Stimulated activated CD8-positive, alpha-beta memory T cell treated with anti-CD3 and anti-CD28 coated beads, Interleukin-4, amount 100 ng/mL, for 24 hours (primary cell): ENCODE measurements around the gene TXNRD2.
A peak's percentile ranks its signal among the peaks of the same experiment; 100 is the strongest.

Experiments
- DNase-seq: peaks from one replicate; pipeline ENCODE4 v3.0.0-alpha.2; 2020; ENCODE audit warnings: low read depth

Gene TXNRD2

DNA sequence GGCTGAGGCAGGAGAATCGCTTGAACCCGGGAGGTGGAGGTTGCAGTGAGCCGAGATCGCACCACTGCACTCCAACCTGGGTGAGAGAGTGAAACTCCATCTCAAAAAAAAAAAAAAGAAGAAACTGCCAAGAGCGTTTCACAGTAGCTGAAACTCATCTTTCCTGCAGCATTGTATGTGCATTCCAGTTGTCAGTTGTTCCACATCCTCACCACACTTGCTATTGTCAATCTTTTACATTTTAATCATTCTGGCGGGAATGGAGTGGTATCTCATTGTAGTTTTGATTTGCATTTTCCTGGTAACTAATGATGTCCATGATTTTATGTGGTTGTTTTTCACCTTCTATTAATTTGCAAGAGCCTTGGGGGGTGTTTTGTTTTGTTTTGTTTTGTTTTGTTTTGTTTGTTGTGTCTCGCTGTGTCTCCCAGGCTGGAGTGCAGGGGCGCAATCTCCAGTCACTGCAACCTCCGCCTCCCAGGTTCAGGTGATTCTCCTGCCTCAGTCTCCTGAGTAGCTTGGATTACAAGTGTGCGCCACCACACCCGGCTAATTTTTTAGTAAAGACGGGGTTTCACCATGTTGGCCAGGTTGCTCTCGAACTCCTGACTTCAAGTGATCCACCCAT, 78.9 kb downstream of the TXNRD2 start:
- DNase-seq = no peak

DNA sequence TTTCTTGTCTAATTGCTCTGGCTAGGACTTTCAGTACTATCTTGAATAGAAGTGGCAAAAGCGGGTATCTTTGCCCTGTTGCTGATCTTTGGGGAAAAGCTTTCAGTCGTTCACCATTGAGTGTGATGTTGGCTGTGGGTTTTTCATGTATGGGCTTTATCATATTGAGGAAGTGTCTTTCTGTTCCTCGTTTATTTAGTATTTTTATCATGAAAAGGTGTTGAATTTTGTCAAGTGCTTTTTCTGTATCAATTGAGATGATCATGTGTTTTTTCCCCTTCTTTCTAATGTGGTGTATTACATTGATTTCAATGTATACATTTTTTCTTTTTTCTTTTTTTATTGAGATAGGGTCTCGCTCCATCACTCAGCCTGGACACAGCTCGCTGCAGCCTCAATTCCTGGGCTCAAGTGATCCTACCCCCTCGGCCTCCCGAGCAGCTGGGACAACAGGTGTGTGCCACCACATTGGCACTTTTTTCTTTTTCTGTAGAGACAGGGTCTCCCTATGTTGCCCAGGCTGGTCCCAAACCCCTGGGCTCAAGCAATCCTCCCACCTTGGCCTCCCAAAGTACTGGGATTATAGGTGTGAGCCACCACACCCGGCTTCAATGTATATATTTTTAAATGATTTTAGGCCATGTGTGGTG, 81.6 kb downstream of the TXNRD2 start:
- no peak for DNase-seq

DNA sequence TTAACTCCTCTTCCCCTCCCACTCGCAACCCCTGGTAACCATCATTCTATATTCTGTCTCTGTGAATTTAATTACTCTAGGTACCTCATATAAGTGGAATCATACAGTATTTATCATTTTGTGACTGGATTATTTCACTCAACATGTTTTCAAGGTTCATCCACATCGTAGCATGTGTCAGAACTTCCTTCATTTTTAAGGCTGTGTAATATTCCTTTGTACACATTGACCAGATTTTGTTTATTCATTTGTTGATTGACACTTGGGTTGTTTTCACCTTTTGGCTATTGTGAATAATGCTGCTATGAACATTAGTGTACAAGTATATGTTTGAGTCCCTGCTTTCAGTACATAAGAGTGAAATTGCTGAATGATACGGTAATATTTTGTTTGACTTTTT, 84.2 kb downstream of the TXNRD2 start:
- no peak for DNase-seq

DNA sequence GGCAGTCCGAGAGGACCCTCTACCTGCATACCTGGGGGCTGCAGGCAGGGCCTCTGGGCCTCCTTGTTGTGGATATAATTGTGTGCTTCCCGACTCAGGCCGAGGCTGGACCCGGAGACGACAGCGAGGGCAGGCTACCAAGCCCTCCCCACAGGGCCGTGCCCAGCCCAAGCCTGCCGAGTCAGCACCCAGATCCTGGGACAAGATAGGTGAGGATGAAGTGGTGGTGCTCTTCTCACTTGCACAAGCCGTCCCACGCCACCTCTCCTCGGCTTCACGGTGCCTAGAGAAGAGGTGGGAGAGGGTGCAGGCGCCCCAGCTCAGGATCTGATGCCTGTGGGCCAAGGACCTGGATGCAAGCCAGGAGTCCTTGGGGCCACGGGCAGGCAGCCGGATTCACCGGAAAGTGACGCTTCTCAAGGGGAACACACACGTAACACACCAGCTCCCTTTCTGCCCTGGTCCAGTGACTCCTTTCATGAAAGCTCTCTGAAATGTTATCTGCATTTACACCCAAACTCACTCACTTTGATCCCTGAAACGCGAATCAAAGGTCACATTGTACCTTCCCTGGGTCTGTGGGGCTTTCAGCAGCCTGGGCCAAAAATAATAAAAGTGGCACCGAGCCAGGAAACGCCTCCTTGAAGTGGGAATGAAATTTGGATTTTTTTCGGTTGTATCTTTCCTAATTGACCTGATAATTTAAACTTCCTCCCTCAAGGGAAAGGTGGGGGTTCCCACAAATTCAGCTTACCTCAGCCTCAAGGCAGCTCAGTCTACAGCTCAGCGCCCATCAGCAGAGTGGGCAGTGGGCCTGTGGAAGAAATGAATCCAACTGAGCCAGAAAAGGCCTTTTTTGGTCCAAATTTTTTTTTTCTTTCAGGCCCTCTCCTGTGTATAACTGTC, 85.9 kb downstream of the TXNRD2 start:
- DNase-seq = peak; percentile 45

DNA sequence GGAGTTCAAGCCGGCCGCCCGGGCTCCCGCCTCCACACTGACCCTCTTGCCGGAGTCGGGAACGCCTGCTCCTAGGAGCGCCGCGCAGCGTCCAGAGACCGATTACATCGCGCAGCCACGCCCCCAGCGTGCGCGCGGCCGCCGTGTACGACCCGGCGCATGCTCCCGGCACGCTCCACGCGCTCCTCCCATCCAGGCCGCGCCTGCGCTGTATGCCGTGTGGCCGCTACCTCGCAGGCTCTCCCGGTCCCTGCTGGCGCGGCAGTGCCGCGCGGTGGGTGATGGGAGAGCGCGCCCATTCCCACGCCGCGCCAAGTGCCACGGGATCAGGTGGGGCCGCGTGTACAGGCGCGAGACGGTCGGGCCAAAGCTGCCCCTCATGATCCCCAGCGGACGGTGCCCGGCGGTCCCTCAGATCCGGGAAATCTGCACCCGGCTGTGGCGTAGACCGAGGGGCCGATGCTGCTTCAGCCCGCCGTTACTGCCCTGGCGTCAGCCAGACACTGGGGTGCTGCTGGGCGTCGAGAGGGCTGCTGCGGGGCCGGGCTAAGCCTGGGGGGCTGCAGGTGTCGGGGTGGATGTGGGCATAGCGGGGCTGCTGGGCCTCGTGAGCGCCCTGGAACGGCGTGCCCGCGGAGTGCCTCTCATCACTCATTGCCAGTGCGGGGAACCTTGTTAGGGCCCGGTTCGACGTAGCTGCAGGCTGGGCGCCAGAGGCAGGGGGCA, 86.7 kb downstream of the TXNRD2 start, which contains the start of the genes GNB1L and RTL10:
Gene GNB1L (minus strand): TSS at position 97 of the 726 bp plus-strand sequence. CDS start 33,519 bp downstream, outside the sequence.
Gene RTL10 (minus strand): TSS at position 97 of the 726 bp plus-strand sequence. CDS start 2,613 bp downstream, outside the sequence.
- peak; percentile 95 for DNase-seq

DNA sequence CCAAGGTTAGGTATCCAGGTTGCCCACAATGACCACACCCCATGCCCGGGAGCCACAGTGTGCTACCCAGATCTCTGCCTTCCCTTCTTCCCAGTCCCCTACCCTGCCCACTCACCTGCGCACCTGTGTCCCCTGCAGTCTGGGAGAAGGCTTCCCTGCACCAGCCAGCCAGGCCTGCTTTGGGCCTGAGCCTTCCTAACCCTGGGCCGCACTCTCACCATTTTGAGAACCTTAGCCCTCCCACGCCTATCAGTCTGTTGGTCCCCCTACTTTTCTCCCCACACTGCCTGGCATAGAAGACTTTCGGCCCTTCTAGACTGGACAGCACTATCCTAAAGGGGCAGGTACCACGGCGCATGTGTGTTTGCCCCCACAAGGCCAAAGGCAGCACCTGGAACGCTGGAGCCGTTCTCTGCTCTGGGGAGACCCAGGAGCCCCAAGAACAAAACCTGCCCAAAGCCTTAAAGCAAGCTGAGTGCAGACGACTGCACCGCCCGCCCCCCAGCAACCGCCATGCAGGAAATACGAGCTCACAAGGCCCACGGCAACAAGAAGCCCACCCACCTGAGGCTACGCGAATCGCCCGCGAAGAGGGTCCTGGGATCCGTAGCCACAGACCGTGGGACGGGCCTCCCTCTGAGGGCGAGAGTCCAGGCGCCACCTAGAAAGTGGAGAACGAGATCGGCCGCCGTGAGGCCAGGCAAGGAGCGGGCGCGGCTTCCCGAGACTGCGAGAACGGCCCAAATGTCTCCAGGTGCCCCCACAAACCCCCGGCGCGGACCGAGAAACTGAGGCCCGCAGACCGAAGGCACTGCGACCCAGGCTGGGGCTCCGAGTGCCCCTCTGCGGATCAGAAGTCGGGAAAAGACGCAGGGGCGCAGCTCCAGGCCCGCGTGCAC, 87.5 kb downstream of the TXNRD2 start:
- DNase-seq = no peak

DNA sequence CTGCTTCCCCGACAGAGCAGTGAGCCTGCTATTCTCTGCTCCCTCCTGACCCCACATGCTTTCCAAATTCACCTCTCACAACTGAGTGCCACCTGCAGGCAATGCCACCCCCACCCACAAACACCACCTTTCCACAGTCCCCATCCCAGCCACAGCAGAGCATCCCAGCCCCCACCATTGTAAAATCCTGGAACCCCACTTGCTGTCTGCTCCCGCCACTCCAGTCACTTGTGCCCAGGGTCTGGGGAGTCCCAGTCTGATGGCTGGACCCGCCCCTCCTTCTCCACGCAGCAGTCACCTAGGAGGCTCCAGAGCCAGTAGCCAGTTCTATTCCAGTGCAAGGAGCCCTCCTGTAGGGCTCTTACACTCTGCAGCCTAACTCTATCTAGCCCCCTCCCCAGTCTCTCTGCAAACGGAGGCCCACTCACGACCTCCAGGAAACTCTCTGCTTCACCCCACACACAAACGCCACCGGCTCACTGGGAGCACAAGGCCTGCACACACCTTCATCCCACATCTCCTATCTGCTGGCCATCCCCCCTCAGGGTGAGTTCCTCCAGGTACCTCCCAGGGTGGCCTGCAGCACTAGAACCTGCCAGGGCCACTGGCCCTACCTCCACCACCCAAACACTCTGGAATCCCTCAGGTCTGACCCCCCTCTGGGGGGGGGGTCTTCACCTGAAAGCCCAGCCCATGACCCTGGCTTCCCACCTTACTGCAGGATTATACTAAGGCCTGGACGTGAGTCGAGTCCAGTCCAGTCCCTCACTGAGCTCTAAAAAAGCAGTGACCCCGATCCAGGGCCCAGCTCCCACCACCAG, 88.3 kb downstream of the TXNRD2 start:
- DNase-seq = no peak

DNA sequence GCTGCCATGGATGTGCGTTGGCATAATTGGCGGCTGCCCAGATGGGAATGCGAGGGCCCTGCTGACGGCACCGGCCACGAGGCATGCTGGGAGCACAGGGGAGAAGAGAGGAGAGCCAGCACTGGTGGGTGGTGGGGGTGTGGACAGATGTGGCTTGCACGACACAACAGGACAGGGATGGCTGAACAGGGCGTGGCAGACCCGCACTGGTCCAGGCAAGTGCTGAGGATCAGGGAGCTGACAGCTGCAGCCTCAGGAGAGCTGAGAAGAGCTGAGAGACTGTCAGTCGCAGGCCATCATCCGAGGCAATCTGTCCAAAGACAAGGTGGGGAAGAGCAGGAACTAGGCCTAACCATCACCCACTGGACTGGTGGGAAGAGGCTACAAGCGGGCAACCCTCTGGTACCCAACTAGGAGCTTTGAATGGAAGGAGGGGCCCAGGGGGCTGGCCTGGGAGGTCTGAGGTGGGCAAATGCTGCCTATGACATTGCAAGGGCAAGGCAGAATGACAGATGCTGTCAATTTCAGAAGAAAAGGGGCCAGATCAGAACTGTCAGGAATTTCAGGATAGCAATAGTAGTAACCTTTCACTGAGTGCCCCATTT, 89.3 kb downstream of the TXNRD2 start:
- no peak for DNase-seq

DNA sequence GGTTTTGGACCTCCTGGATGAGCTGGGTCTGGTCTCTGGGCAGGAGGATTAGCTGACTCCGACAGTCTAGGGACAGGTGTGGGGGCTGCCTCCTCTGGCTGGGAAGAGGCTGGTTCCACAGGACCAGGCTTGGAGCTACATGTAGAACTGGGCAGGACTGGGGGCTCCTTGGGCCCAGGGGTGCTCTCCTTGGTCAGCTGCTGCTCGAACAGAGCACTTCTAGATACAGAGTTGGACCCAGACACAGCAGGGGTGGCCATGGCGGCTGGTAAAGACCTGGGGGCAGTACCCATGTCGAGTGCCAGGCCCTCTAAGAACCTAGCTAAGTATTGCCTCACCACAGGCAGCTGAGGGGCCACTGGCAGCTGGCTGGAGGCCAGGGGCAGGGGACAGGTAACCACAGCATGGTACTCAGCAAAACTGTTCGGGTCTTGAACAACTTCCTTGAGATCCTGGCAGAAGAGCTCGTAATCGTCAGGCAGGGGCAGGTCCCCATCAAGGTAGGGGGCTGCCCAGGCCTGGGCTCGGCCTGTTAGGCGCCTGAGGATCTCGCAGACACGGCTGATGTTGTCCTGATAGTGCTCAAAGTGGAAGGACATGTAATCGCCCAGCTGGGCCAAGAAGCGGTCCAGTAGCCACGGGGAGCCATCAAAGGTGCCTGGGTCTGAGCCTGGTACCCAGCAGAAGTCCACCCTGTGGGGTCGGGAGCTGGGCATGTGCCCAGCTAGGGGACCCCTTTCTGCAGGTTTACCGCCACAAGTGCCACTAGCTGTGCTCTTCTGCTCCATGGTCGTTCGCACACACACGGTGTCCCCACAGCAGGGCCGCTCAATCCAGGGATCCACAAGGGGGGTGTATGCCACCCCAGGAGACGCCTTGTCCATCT, 90.1 kb downstream of the TXNRD2 start:
- DNase-seq = no peak

DNA sequence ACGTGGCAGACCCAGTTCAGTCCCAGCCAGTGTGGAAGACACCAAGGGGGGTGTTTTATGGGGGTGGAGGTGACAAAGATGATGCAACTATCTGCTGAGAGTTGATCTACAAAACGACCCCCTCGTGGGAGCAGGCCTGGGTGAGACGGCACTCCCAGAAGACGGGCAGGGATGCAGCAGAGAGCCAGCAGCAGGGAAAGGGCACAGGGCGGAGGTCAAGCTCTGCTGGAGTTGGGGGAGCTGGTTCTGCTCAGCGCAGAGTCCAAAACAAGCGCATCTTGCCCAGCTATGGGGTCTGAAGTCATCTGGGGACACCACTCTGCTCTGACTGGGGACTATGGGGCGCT, 90.9 kb downstream of the TXNRD2 start:
- no peak for DNase-seq

DNA sequence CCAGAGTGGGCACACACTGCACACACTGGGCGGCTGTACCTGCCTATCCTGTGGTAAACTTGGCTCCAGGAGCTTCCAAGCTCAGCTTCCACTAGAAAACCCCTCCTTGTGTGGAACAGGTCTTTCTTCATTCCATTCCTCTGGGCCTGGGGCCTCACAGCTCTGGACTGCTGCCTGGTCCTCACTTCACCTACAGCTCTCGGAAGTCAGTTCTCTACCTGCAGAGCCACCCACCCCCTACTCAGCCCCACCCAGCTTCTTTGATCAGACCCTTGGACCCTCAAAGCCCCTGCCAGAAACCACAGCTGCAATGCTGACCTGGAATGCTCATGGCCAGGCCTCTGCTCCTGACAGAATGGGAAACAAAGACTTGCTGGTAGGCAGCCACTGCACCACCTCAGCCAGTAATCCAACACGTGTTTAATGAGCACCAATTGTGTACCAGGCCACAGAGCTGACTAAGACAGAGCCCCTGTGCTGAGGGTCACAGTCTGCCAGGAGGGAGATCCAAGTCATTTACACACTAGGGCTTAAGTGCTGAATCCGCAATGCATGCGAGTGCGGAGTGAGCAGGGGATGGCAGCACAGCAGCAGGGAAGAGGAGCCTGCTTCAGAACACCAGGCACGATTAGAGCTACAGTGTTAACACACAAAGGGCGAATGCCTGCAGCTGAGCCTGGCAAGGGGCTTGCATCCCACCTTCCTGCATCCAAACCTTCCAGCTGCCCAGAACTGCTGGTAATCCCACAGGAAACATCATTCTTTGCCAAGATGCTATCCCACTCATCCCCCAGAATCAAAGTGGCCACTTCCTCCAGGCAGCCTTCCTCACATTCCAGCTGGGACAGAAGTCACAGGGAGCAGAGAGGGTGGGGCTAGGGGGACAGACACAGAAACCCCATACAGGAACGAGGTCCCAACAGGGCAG, 91.5 kb downstream of the TXNRD2 start:
- no peak for DNase-seq

DNA sequence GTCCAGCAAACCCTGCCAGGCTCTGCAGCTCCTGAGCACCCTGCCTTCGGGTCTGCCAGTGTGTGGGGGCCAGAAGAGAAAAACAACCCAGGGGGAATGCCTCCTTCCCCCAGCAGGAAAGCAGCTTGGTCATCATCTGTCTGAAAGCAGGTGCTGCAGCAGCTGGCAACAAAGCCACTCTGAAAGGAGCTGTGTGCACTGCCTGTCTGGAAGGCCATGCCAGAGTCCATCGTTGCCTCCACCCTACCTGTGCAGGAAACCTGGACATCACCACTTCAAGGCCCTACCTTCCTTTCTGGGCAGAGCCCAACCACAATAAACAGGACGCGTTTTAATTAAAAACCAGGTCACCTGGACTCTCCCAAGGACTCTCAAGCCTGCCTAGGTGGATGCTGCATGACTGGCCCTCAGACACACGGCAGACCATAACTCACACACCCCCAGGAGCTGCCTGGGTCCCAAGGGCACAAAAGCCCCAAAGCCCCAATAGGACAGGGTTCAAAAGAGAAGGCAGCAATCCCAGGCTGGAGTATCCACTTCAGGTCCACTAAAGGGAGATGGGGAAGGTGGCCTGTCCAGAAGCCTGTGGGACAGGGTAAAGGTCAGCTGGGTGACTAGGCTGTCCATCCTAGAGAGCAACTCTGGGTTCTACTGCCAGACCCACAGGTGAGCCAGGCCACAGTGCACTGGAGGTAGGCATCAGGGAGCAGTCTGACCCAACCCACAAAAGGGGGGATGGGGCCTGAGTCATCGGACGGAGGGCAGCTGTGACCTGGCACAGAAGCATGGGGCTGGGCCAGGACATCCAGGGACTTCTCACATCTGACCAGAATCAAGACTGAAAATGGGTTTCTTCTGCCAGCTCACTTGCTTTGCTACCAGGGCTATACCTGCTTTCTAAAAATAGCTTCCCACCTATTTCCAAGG, 93.1 kb downstream of the TXNRD2 start:
- DNase-seq = no peak

DNA sequence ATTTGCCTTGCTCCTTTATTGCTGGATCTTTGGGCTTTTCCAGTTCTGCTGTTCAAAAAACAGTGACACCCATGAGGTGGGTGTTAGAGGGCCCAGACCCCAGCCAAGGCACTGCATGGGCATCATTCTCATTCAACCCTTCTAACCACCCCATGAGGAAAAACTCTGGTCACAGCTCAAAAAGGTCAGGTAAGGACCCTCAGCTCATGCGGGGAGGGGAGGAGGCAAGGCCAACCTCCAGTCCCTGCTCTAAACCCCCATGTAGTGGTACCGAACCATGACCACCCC, 94.3 kb downstream of the TXNRD2 start:
- DNase-seq = no peak

DNA sequence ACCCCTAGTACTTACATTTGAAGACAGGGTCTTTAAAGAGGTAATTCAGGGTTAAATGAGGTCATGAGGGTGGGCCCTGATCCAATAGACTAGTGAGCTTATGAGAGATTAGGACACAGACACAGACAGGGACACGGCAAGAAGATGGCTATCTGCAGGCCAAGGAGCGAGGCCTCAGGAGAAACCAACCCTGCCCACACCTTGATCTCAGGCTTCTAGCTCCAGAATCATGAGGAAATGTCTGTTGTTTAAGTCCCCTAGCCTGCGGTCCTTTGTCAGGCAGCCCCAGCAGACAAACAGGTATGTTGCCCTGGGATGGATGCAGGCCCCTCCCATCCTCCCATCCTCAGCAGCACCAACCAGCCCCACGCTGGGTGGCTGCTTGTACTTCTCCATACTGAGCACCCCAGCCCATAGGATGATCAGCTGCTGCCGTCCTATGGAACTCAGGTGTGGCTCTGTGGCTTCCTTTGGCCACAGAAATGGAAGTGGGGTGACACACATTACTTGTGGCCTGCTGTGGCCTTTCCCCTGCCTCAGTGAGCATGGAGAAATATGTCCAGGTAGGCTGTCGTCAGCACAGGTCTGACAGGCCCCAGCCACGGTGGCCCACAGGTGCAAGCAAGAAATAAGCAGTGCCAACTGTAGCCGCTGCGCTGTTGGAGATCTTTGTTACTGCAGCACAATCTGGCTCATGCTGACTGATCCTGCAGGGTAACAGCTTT, 94.8 kb downstream of the TXNRD2 start:
- no peak for DNase-seq

DNA sequence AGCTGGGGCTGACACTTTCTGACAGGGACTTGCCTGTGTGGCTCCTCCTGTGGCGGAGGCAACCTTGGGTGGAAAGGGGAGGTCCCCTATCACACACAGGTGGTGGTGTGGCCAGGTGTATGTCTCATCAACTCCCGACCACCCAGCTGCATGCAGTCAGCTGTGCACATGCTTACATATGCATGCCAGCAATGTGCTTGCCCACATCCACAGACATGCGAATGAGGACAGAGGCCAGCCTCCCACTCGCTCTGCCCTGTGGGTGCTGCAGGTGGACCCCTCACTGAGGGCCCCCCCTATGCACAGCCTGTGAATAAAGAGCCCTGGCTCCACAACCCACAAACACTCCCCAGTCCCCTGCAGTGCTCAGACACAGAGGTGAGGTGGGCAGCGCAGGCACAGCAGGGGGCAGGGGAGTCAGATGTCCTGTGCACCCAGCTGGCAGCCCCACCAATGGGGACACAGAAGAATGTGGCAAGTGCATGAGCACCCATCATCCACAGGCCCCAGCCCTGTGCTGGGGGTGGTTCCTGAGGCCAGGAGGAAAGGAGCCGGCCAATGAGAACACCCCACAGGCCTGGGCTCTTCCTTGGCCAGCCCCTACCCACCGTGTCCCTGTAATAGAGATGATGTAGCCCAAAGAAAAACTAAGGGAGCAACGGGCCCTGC, 96.4 kb downstream of the TXNRD2 start:
- no peak for DNase-seq
